ENCODE data around the gene MRPL58.

DNA sequence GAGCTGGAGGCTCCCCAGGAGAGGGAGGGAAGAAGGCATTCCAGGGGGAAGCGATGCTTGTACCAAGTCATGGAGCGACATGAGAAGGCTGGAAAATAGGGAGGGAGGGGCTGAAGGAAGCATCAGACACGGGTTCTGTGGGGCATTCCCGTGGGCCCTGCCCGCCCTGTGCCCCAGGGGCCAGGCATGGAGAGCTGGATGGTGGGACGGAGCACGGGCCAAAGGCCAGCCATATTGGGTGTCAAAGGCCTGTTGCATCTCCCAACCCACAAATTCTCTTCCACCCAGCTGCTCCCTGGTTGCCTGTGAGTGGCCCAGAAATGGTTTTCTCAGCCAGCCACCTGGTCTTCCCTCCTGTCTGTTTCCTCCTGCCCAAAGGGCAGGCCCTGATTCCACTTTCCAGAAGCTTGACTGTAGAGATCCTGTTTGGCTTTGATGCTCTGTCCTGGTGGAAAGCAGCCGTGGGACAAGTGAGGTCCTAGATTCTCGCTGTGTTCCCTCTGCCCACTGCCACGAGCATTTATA is 21.8 kb upstream of the MRPL58 start:
- TF ChIP-seq POLR2A (IDR thresholded peaks at IDR 0.05; ENCODE audit: low read length): no peak
- no peak for TF ChIP-seq GATA1 (IDR thresholded peaks at IDR 0.05; ENCODE audit: low read depth, low read length)
